ENCODE data around the gene KCNIP3. TPM values are rescaled to one million over a fixed set of nuclear protein-coding genes. Genes with fewer than 3 reads are reported as not detected.

The KCNIP3 gene
- total RNA-seq, 1 donor from 2014 or later: not detected

- H3K27me3 Mint-ChIP-seq: no peaks in the 10 kb centered on the region
- ChIA-PET POLR2A (no interaction called here), CTCF (no interaction called here)
- no peak overlapping the region for H3K4me3 Mint-ChIP-seq
- DNase-seq: no peak
- intact Hi-C loops (cut with micrococcal nuclease): no loop called here
- H3K36me3 Mint-ChIP-seq (ENCODE audit: low read depth): no peaks in the 10 kb centered on the region
- no peaks in the 10 kb centered on the region for H3K4me1 Mint-ChIP-seq
- no peaks in the 10 kb centered on the region for H3K9me3 Mint-ChIP-seq
- no peak overlapping the region for H3K27ac Mint-ChIP-seq
- TF ChIP-seq, protein P1, sequence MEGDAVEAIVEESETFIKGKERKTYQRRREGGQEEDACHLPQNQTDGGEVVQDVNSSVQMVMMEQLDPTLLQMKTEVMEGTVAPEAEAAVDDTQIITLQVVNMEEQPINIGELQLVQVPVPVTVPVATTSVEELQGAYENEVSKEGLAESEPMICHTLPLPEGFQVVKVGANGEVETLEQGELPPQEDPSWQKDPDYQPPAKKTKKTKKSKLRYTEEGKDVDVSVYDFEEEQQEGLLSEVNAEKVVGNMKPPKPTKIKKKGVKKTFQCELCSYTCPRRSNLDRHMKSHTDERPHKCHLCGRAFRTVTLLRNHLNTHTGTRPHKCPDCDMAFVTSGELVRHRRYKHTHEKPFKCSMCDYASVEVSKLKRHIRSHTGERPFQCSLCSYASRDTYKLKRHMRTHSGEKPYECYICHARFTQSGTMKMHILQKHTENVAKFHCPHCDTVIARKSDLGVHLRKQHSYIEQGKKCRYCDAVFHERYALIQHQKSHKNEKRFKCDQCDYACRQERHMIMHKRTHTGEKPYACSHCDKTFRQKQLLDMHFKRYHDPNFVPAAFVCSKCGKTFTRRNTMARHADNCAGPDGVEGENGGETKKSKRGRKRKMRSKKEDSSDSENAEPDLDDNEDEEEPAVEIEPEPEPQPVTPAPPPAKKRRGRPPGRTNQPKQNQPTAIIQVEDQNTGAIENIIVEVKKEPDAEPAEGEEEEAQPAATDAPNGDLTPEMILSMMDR (IDR thresholded peaks at IDR 0.05): no peak
- ATAC-seq (ENCODE audit: low read depth): no peak
Measured at GRCh38 chr2:95297639-95298395, 670 bp downstream of the KCNIP3 start.

GRCh38 chr2:95298486-95299111 lies 1.5 kb downstream of the KCNIP3 start:
- H3K36me3 Mint-ChIP-seq (ENCODE audit: low read depth): no peaks in the 10 kb centered on the region
- no peak for ATAC-seq (ENCODE audit: low read depth)
- intact Hi-C loops (cut with micrococcal nuclease): no loop called here
- DNase-seq: no peak
- CTCF ChIA-PET: no interaction called here
- H3K27ac Mint-ChIP-seq: no peak overlapping the region
- no peak overlapping the region for H3K4me3 Mint-ChIP-seq
- H3K27me3 Mint-ChIP-seq: peaks cover 2% of the 10 kb centered on the region
- no peaks in the 10 kb centered on the region for H3K4me1 Mint-ChIP-seq
- TF ChIP-seq, protein P1 (IDR thresholded peaks at IDR 0.05): no peak
- H3K9me3 Mint-ChIP-seq: no peaks in the 10 kb centered on the region
- POLR2A ChIA-PET: no interaction called here

GRCh38 chr2:95299961-95300360 lies 2.8 kb downstream of the KCNIP3 start:
- ATAC-seq (ENCODE audit: low read depth) (no peak), DNase-seq (no peak)
- H3K36me3 Mint-ChIP-seq (ENCODE audit: low read depth): no peaks in the 10 kb centered on the region
- H3K27me3 Mint-ChIP-seq: peaks cover 2% of the 10 kb centered on the region
- H3K9me3 Mint-ChIP-seq: no peaks in the 10 kb centered on the region
- no peak overlapping the region for H3K27ac Mint-ChIP-seq
- TF ChIP-seq, protein P1 (IDR thresholded peaks at IDR 0.05): no peak
- intact Hi-C loops (cut with micrococcal nuclease): no loop called here
- ChIA-PET CTCF (no interaction called here), POLR2A (no interaction called here)
- H3K4me1 Mint-ChIP-seq: no peaks in the 10 kb centered on the region
- no peak overlapping the region for H3K4me3 Mint-ChIP-seq

DNA sequence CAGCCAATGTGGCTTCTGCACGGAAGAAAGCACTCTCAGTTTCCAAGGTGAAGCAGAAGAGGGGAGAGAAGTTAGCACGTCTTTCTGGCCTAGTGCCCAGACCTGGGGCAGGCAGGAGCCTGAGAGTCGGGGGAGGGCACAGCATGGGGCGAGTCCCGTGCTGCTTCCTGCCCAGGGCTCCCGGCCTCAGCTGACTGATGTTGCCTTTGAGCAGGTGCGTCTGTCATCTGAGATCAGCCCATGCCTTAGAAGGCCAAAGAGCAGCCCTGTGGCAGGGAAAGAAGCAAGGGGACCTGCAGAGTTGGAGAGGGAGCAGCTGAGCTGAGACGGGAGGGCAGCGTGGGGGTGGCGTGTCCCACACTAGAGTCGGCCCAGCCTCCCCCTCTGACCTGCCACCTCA lies 3.3 kb downstream of the KCNIP3 start:
- no peak overlapping the region for H3K4me3 Mint-ChIP-seq
- ATAC-seq (ENCODE audit: low read depth): no peak

DNA sequence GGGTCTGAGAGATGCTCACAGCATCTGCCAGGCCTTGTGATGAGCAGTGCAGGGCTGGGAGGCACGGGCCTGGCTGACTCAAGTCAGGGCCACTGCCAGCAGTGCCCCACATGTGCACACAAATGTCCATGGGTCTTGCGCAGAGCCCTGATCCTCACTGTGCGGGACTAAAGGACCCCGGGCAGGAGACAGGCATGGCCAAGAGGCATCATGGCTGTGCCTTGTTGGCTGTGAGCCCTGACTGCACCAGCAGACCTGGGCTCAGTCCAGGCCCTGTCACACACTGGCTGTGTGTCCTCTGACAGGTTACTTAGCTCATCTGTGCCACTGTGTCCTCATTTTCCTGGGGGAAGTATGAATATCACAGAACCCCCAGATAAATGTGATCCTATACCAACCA lies 4.0 kb downstream of the KCNIP3 start:
- no peak for ATAC-seq (ENCODE audit: low read depth)

More for the DNA sequence above, 3.3 kb downstream of the KCNIP3 start:
- CTCF ChIA-PET: no interaction called here
- H3K4me1 Mint-ChIP-seq: no peaks in the 10 kb centered on the region
- H3K27ac Mint-ChIP-seq: no peak overlapping the region
- TF ChIP-seq, protein P1 (IDR thresholded peaks at IDR 0.05): no peak
- no peaks in the 10 kb centered on the region for H3K36me3 Mint-ChIP-seq (ENCODE audit: low read depth)
- POLR2A ChIA-PET: no interaction called here
- DNase-seq: no peak
- peaks cover 2% of the 10 kb centered on the region for H3K27me3 Mint-ChIP-seq
- no peaks in the 10 kb centered on the region for H3K9me3 Mint-ChIP-seq
- intact Hi-C loops (cut with micrococcal nuclease): no loop called here

More for the DNA sequence above, 4.0 kb downstream of the KCNIP3 start:
- intact Hi-C loops (cut with micrococcal nuclease): no loop called here
- no peaks in the 10 kb centered on the region for H3K4me1 Mint-ChIP-seq
- H3K36me3 Mint-ChIP-seq (ENCODE audit: low read depth): no peaks in the 10 kb centered on the region
- no peaks in the 10 kb centered on the region for H3K9me3 Mint-ChIP-seq
- ChIA-PET CTCF (no interaction called here), POLR2A (no interaction called here)
- H3K27me3 Mint-ChIP-seq: peaks cover 2% of the 10 kb centered on the region
- DNase-seq: no peak
- TF ChIP-seq, protein P1 (IDR thresholded peaks at IDR 0.05): no peak
- no peak overlapping the region for H3K4me3 Mint-ChIP-seq
- H3K27ac Mint-ChIP-seq: no peak overlapping the region
